HG03432 (cell line): ENCODE results near the gene ZSWIM2.
"Not testable (repeated sequence)": the region's sequence is repeated elsewhere in the genome, so short reads cannot be mapped to it uniquely, and the experiment has no call there.

Experiments used
- ATAC-seq: cut with Tn5 transposase; IDR thresholded peaks from one replicate; pipeline ENCODE4 v1.9.1; 2021; ENCODE audit warnings: mild to moderate bottlenecking, moderate library complexity; ENCODE audit not compliant: unreplicated experiment

The ZSWIM2 gene

GRCh38 chr2:186842373-186842772 lies 6.6 kb downstream of the ZSWIM2 start:
- ATAC-seq: no peak

- no peak for ATAC-seq
Measured at GRCh38 chr2:186841940-186842339, 7.0 kb downstream of the ZSWIM2 start.

- ATAC-seq: no peak
Measured at GRCh38 chr2:186835628-186836027, 13.3 kb downstream of the ZSWIM2 start.

- ATAC-seq: no peak
Measured at GRCh38 chr2:186827862-186828492, 21.0 kb downstream of the ZSWIM2 start.

GRCh38 chr2:186827411-186827810 lies 21.6 kb downstream of the ZSWIM2 start:
- ATAC-seq: no peak

DNA sequence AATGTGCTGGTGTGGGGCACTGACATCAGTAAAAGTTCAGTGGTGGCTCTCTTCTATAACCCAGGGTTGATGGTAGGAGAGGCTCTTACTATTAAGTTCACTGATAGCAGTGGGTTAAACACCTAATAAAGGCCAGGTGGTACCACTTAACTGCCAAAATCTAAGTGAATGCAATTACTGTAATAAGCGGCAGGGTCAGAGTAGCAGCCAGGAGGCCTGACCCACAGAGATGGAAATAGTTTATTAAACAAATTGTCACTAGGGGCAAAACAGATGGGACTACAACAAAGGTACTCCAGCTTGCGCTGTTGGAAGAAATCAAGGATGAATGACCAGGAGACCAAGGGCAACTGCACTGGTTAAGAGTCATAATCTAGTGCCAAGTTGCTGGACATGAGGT lies 26.6 kb downstream of the ZSWIM2 start:
- no peak for ATAC-seq

GRCh38 chr2:186820303-186820702 lies 28.7 kb downstream of the ZSWIM2 start:
- ATAC-seq: no peak

DNA sequence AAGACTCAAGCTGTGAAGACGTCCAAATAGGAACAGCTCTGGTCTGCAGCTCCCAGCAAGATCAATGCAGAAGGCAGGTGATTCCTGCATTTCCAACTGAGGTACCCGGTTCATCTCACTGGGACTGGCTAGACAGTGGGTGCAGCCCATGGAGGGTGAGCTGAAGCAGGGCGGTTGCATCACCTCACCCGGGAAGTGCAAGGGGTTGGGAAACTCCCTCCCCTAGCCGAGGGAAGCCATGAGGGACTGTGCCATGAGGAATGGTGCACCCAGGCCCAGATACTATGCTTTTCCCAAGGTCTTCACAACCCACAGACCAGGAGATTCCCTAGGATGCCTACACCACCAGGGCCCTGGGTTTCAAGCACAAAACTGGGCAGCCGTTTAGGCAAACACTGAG lies 37.2 kb downstream of the ZSWIM2 start:
- ATAC-seq: not testable (repeated sequence)

DNA sequence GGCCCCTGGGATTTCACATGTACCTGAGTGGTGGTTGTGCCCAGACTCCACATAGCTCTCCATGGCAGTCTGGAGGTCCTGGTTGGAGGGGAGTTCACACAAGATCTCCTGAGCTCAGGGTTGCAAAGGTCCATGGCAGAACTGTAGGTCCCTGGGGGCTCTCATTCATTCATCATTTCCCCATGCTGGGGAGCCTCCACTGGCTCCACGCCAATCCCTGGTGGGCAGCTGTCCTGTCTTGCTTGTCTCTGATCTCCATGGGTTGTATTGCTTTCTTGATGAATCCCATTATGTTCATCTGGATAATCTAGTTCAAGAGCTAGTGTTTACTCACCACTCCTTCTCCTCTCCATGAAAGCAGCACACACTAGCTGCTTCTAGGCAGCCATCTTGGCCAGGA lies 42.4 kb downstream of the ZSWIM2 start:
- no peak for ATAC-seq

GRCh38 chr2:186798604-186799003 lies 50.4 kb downstream of the ZSWIM2 start:
- ATAC-seq: not testable (repeated sequence)

GRCh38 chr2:186784930-186785329 lies 64.0 kb downstream of the ZSWIM2 start:
- no peak for ATAC-seq

DNA sequence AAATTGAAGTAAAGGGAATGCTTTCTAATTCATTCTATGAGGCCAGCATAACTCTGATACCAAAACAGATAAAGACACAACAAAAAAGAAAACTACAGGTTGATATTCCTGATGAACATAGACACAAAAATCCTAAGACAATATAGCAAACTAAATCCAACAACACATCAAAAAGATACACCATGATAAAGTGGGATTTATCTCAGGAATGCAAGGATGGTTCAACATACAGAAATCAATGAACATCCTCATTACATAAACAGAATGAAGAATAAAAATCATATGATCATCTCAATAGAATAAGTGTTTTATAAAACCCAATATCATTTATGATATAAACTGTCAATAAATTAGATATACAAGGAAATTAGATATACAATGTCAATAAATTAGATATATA lies 65.7 kb downstream of the ZSWIM2 start:
- no peak for ATAC-seq

- no peak for ATAC-seq
Measured at GRCh38 chr2:186780701-186781316, 68.2 kb downstream of the ZSWIM2 start.
